KG1 (cell line): ENCODE data around the gene JPT1.

Source experiments
- DNase-seq: peaks from one replicate; lab custom pipeline; 2025; lab: John Stamatoyannopoulos, UW

JPT1 gene

GRCh38 chr17:75105126-75106080, 48.9 kb downstream of the JPT1 start:
- DNase-seq, result no peak

- no peak for DNase-seq
These were observed 50.4 kb downstream of the JPT1 start for GRCh38 chr17:75103601-75104554.

DNA sequence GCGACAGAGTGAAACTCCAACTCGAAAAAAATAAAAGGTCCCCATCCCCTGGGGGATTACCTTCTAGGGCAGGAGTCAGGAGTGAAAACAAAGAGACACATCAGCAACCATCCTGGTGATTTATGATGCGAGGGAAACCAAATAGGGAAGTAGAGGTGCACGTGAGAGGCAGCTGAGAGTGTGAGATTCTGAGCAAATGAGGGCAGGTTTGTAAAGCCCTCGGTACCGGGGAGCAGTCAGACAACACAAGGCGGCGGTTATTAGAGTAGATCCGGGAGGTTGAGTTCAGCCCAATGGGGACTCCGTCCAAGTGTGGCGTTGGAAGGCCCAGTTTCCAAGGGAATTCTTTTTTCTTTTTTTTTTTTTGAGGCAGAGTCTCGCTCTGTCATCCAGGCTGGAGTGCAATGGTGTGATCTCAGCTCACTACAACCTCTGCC, 51.9 kb downstream of the JPT1 start:
- DNase-seq, result peak; percentile 17

DNA sequence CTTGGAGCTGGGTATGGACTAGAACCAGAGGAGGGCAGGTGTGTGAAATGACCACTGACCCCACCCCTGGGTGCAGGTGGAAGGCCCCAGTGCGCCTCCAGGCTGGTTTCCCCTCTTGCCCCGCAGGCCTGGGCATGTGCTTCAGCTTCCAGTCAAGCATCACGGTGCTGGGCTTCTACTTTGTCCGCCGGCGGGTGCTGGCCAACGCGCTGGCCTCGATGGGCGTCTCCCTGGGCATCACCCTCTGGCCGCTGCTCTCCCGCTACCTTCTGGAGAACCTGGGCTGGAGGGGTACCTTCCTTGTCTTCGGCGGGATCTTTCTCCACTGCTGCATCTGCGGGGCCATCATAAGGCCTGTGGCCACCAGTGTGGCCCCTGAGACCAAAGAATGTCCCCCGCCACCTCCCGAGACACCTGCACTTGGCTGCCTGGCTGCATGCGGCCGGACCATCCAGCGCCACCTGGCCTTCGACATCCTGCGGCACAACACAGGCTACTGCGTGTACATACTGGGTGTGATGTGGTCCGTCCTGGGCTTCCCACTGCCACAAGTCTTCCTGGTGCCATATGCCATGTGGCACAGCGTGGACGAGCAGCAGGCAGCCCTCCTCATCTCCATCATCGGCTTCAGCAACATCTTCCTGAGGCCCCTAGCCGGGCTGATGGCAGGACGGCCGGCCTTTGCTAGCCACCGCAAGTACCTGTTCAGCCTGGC, 54.3 kb downstream of the JPT1 start:
- no peak for DNase-seq

DNA sequence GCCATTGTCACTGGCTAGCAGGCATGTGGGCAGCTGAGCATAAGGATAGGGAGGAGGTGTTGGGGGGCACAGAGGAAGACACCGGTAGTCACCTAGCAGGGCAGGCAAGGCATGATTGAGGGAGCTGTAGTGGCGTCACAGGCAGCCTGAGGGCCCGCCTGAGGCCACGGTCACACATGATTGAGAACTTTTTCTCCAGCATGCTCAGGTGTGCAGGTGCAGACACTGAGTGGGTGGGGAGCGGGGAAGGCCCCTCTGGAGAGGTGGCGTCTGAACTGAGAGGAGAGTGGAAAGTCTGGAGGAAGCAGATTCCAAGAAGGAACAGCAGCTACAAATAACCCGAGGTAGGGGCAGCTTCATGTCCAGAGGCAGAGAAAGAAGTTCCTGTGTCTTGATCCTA, 55.5 kb downstream of the JPT1 start:
- DNase-seq, result no peak

DNA sequence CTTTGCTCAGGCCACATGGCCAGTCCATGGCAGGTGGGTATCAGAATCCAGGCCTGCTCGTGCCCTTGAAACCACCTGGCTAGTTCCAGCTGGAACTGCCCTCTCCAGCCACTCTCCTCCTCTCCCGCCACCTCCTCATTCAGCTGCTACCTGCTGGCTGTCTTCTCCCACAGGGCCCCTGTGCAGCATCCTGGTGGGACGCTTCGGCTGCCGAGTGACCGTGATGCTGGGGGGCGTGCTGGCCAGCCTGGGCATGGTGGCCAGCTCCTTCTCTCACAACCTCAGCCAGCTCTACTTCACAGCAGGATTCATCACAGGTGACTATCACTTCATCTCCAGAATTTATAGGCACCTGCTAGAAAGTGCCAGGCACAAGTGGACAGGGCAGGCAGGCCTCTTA, 56.4 kb downstream of the JPT1 start:
- no peak for DNase-seq

- peak; percentile 27 for DNase-seq
These were observed 58.2 kb downstream of the JPT1 start for GRCh38 chr17:75096082-75096625.

- DNase-seq, result no peak
These were observed 59.4 kb downstream of the JPT1 start for GRCh38 chr17:75094871-75095399.

- no peak for DNase-seq
These were observed 60.7 kb downstream of the JPT1 start for GRCh38 chr17:75093548-75094158.

- no peak for DNase-seq
These were observed 62.4 kb downstream of the JPT1 start for GRCh38 chr17:75091855-75092327.

DNA sequence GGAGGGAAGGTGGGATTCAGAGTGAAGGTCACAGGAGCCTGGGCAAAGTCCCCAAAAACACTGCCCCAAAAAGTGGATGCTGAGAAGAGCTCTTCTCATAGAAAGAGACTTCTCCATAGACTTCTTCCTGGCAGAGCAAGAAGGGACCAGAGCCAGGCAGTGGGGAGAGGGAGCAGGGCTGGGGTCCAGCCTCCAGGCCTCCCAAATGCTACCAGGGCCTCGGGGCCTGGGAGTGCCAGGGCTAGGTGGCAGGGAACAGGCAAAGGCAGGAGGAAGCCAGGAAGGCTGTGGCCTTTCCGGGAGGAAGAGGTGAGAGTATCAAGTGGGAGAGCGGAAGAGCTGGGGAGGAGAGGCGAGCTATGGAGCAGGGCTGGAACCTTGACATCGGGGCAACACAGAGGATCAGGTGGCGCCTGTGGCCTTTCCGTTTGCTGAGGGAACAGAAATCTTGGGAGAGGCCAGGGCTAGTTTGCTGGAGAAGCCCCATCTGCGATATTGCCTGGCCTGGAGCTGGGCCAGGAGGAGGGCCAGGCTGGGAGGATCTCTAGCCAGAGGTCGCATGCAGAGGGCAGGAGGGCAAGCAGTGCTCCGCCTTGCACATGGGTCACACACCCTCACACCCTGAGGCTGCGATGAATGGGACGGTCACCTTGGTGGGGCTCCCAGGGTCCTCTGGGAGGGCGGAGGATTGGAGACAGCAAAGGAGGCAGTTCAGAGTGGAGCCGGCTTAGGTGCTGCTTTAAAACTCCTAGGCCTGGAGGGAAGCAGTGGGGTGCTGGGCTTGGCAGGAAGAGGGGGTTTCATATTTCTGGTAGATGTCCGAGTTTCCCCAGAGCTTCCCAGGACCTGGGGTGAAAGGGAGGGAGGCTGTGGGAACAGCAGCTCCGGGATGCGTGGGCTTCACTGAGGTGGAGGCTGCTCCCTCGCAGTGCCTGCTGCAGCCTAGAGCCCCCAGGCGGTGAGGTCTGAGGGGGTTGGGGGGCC, 63.1 kb downstream of the JPT1 start:
- DNase-seq, result no peak

DNA sequence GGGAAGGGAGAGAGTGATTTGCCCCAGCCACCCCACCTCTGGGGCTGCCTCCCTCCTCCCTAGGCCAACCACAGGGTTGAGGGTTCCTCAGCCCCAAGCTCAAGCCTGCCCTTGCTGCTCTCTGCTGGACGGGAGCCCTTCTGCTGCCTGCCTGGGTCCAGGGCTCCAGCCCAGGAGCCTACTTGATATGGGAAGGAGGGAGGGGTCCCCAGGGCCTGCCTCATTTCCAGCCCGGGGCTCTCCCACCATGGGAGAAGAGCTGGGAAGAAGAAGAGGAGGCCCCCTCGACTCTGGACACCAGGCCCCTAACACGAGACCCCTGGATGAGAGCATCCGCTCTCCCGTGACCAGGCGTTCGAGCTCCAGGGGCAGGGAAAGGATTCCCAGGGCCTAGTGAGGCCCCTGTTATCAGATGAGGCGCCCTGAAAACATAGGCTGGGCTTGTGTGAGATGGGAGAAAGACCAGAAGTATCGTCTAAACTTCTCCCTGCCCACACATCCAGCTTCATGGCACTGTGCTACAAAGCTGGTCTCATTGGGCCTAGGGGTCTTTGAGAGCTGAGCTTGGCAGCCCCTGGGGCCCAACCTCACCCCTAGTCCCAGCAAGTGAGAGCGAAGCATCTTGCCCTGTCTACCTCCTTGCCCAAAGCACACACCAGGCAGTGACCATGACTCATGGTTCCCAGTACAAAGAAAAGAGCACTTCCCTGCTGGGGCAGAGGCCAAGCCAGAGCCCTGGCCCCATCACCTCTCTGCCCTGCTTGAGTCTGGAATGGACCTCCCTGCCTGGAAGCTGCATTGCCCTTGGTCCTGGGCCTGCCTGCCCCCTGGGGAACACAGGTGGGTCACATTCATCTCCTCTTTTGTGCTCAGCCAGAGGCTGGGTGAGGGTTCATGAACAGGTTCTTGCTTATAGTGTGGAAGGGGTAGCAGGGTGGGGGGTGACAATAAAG, 65.6 kb downstream of the JPT1 start:
- no peak for DNase-seq

GRCh38 chr17:75087558-75088453, 66.5 kb downstream of the JPT1 start, which contains the start of gene SLC16A5:
SLC16A5 (plus strand) TSS chr17:75087954; CDS start chr17:75093637, 5,683 bp downstream.
- no peak for DNase-seq

- no peak for DNase-seq
These were observed 67.1 kb downstream of the JPT1 start for GRCh38 chr17:75087182-75087557.

DNA sequence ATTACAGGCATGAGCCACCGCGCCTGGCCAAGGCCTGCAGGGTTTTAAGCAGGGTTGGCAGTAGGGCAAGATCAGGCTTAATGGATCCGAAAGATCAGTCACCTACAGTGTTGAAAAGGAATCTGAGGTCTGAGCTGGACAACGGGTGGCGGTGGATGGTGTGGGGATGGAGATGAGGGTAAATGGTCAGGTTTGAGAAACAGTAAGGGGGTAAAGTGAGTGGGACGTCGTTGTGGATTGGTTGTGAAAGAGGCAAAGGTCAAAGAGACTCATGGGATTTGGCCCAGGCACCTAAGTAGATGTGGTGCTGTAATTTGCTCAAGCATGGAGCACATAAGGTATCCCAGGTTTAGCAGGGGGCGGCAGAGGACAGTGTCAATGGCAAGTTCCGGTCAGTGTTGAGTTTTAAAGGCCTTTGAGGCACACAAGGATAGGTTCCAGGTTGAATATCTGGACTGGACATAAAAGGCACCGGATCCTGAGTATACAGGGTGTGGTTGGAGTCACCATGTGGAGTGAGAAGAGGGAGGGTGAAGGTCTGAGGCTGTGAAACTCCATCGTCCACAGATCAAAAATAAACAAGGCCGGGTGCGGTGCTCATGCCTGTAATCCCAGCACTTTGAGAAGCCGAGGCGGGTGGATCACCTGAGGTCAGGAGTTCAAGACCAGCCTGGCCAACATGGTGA, 67.7 kb downstream of the JPT1 start:
- DNase-seq, result no peak
